HepG2 (cell line): ENCODE results near the gene ZNF30. TPM values are rescaled to one million over a fixed set of nuclear protein-coding genes. Genes with fewer than 3 reads are reported as not detected.

Source experiments
- ATAC-seq: fragments of 200-7000 bp; cut with Tn5 transposase; 3 replicates; pipeline ENCODE4 v1.9.1; 2020; ENCODE audit warnings: mild to moderate bottlenecking, moderate library complexity
- BruUV-seq: library from RNA; stranded (reverse); fragments of 400-500 nt; replicated peaks from 2 replicates; lab custom pipeline; 2021; lab: Mats Ljungman, UMichigan
- CTCF ChIA-PET: fragments of 300-600 bp; formaldehyde crosslinking; extraction: SDS; loops from one replicate; lab custom pipeline; 2021; ENCODE audit warnings: low total read pairs, inconsistent platforms, low intra/inter-chr PET ratio; lab: Yijun Ruan, JAX
- POLR2A ChIA-PET: fragments of 350-600 bp; sonication (Branson Sonifier 250); formaldehyde crosslinking; loops from one replicate; lab custom pipeline; 2020; ENCODE audit warnings: antibody characterized with exemption, inconsistent platforms; lab: Yijun Ruan, JAX
- DNase-seq: peaks from one replicate; pipeline ENCODE4 v3.0.0-alpha.2; 2015; ENCODE audit warnings: low spot score
- FAIRE-seq: peaks from 3 replicates; lab custom pipeline; 2011; peaks lifted over from hg19 to GRCh38; lab: Jason Lieb, UNC
- H2AFZ ChIP-seq: one replicate; pipeline ENCODE4 v1.6.1; 2011; ENCODE audit warnings: low read length, inconsistent platforms
- H3K27ac ChIP-seq: fragments of 300-600 bp; 3 replicates; pipeline ENCODE4 v1.8.0; 2011; ENCODE audit warnings: mixed run types, mild to moderate bottlenecking, mixed read lengths, low read length, inconsistent platforms; ENCODE audit not compliant: insufficient read depth; ENCODE audit errors: extremely low read length
- H3K27me3 ChIP-seq, 2 experiments: fragments of 200-600 bp in 1 of 2; 2 replicates in 1 of 2; 3 replicates in 1 of 2; pipeline versions ENCODE4 v1.6.0 to v1.8.0; 2011; ENCODE audit warnings: low read length in 2 of 2, mild to moderate bottlenecking in 2 of 2, moderate library complexity in 2 of 2, inconsistent platforms in 1 of 2; ENCODE audit not compliant: insufficient read depth in 2 of 2, control insufficient read depth in 1 of 2
- H3K36me3 ChIP-seq, 2 experiments: fragments of 200-600 bp in 1 of 2; replicated peaks in 1 of 2; 2 replicates in 1 of 2; 3 replicates in 1 of 2; pipeline versions ENCODE4 v1.5.1 to v1.8.0; 2011; ENCODE audit warnings: low read length in 2 of 2, inconsistent platforms in 1 of 2; ENCODE audit not compliant: insufficient read depth in 2 of 2, control insufficient read depth in 1 of 2
- H3K4me1 ChIP-seq: 2 replicates; pipeline ENCODE4 v1.5.1; 2012; ENCODE audit warnings: low read length, inconsistent platforms; ENCODE audit not compliant: insufficient read depth
- H3K4me2 ChIP-seq: 2 replicates; pipeline ENCODE4 v1.6.0; 2011; ENCODE audit warnings: low read depth, low read length, inconsistent platforms
- H3K4me3 ChIP-seq, 3 experiments: fragments of 200-600 bp in 1 of 3; sonication (generic), shearing (Covaris generic) in 1 of 3; replicated peaks in 1 of 3; 2 replicates each; pipeline ENCODE4 v1.5.1; 2011 to 2016; ENCODE audit warnings: low read length in 3 of 3, inconsistent platforms in 2 of 3, low read depth in 2 of 3, mild to moderate bottlenecking in 2 of 3, control low read depth in 1 of 3, mixed read lengths in 1 of 3; ENCODE audit not compliant: insufficient read depth in 1 of 3
- H3K79me2 ChIP-seq: one replicate; pipeline ENCODE4 v1.6.1; 2011; ENCODE audit warnings: low read length, inconsistent platforms; ENCODE audit not compliant: insufficient read depth
- H3K9ac ChIP-seq: 2 replicates; pipeline ENCODE4 v1.6.0; 2011; ENCODE audit warnings: mild to moderate bottlenecking, low read depth, low read length, inconsistent platforms; ENCODE audit not compliant: insufficient read depth
- H3K9me3 ChIP-seq: 2 replicates; pipeline ENCODE4 v1.5.1; 2012; ENCODE audit warnings: mild to moderate bottlenecking, low read length
- H4K20me1 ChIP-seq: 2 replicates; pipeline ENCODE4 v1.6.0; 2011; ENCODE audit warnings: inconsistent platforms, mild to moderate bottlenecking, low read length, moderate library complexity; ENCODE audit not compliant: insufficient read depth
- FOXK1 ChIP-seq: sonication (generic); formaldehyde crosslinking; IDR thresholded peaks from 2 replicates; pipeline ENCODE4 v1.4.0; 2020; ENCODE audit warnings: low read depth, missing genetic modification reagents, borderline replicate concordance
- MBD4 ChIP-seq: IDR thresholded peaks from 2 replicates; pipeline ENCODE4 v1.6.1; 2012; ENCODE audit warnings: low read length, inconsistent platforms, borderline replicate concordance
- MBNL3 ChIP-seq: fragments of 250-450 bp; sonication (Bioruptor Pico); conservative IDR thresholded peaks from 2 replicates; pipeline ENCODE4 v1.8.0; 2022; ENCODE audit warnings: mild to moderate bottlenecking, inconsistent platforms
- NBN ChIP-seq: fragments of 450-650 bp; conservative IDR thresholded peaks from 2 replicates; pipeline ENCODE4 v1.6.1; 2017
- PCBP2 ChIP-seq: fragments of 200-400 bp; formaldehyde crosslinking; optimal IDR thresholded peaks from 2 replicates; pipeline ENCODE3; 2018; ENCODE audit warnings: low read length, low read depth; ENCODE audit not compliant: poor library complexity, severe bottlenecking
- PHF5A ChIP-seq: IDR thresholded peaks from one replicate; pipeline ENCODE4 v1.6.1; 2018; ENCODE audit warnings: low read depth, missing genetic modification reagents; ENCODE audit not compliant: unreplicated experiment
- PREB ChIP-seq: sonication (generic); formaldehyde crosslinking; IDR thresholded peaks from 2 replicates; pipeline ENCODE4 v1.4.0; 2020; ENCODE audit warnings: missing genetic modification reagents
- RXRB ChIP-seq: IDR thresholded peaks from 2 replicates; pipeline ENCODE4 v1.6.1; 2016; ENCODE audit warnings: borderline replicate concordance, missing genetic modification reagents, missing compliant biosample characterization
- SALL2 ChIP-seq: sonication (generic); formaldehyde crosslinking; IDR thresholded peaks from 2 replicates; pipeline ENCODE4 v1.8.1; 2023; ENCODE audit warnings: mild to moderate bottlenecking, missing genetic modification reagents, inconsistent platforms
- SMAD3 ChIP-seq: sonication (generic); formaldehyde crosslinking; IDR thresholded peaks from 2 replicates; pipeline ENCODE4 v1.4.0; 2020; ENCODE audit warnings: missing genetic modification reagents
- THAP7 ChIP-seq: sonication (generic); formaldehyde crosslinking; IDR thresholded peaks from 2 replicates; pipeline ENCODE4 v1.8.1; 2023; ENCODE audit warnings: mild to moderate bottlenecking, missing genetic modification reagents
- ZFP62 ChIP-seq: sonication (generic); formaldehyde crosslinking; IDR thresholded peaks from 2 replicates; pipeline ENCODE4 v1.4.0; 2020; ENCODE audit warnings: missing genetic modification reagents
- ZHX1 ChIP-seq: sonication (generic); formaldehyde crosslinking; IDR thresholded peaks from 2 replicates; pipeline ENCODE4 v1.8.1; 2022; ENCODE audit warnings: low read depth, mild to moderate bottlenecking, missing genetic modification reagents
- ZNF12 ChIP-seq: sonication (generic); formaldehyde crosslinking; IDR thresholded peaks from 2 replicates; pipeline ENCODE4 v1.5.0; 2020; ENCODE audit warnings: missing genetic modification reagents
- ZNF317 ChIP-seq: sonication (generic); formaldehyde crosslinking; IDR thresholded peaks from 2 replicates; pipeline ENCODE4 v1.5.0; 2020; ENCODE audit warnings: mild to moderate bottlenecking, missing genetic modification reagents
- ZNF350 ChIP-seq: sonication (generic); formaldehyde crosslinking; IDR thresholded peaks from 2 replicates; pipeline ENCODE4 v1.4.0; 2020; ENCODE audit warnings: mild to moderate bottlenecking, low read depth, missing genetic modification reagents, borderline replicate concordance
- ZNF441 ChIP-seq: sonication (generic); formaldehyde crosslinking; IDR thresholded peaks from 2 replicates; pipeline ENCODE4 v1.7.0; 2021; ENCODE audit warnings: missing genetic modification reagents, borderline replicate concordance
- ZNF552 ChIP-seq: sonication (generic); formaldehyde crosslinking; IDR thresholded peaks from 2 replicates; pipeline ENCODE4 v1.9.0; 2022; ENCODE audit warnings: missing genetic modification reagents, mild to moderate bottlenecking, borderline replicate concordance
- ZNF616 ChIP-seq: sonication (generic); formaldehyde crosslinking; IDR thresholded peaks from 2 replicates; pipeline ENCODE4 v1.5.0; 2020; ENCODE audit warnings: low read depth, mild to moderate bottlenecking, missing genetic modification reagents
- WGBS: methylation state at CpG from one replicate; pipeline ENCODE4 v1.1.6; 2017; ENCODE audit warnings: low lambda C conversion rate; 5-methylcytosine and 5-hydroxymethylcytosine counted together
- in situ Hi-C: cut with HindIII; loops from 2 replicates; pipeline ENCODE4 v1.10.0; 2017; ENCODE audit warnings: low pct_unique_long_range_greater_than_20kb; ENCODE audit not compliant: extremely low pct_ligation_motif_present
- intact Hi-C: fragments of 100-400 bp; cut with micrococcal nuclease; formaldehyde crosslinking; loops from one replicate; pipeline ENCODE4 v1.10.0; 2022; ENCODE audit not compliant: unreplicated experiment
- polyA plus RNA-seq, 8 experiments: library from polyadenylated mRNA; depleted of rRNA in 3 of 8; stranded (reverse) in 7 of 8; unstranded in 1 of 8; fragments of >200 nt; fragmentation: Illumina TruSeq in 4 of 8; extraction: Trizol in 4 of 8; gene quantifications; 2 replicates each; pipeline versions ENCODE4 v1.2.1 to v1.2.3, GENCODE V29; 2011 to 2016; ENCODE audit warnings: low read depth in 4 of 8, missing spikeins in 1 of 8, mixed read lengths in 1 of 8; ENCODE audit not compliant: insufficient read depth in 1 of 8
- total RNA-seq, 5 experiments: library from RNA; depleted of rRNA; stranded (reverse); fragments of >200 nt; fragmentation: Illumina TruSeq; extraction: Trizol; gene quantifications; 2 replicates each; pipeline ENCODE4 v1.2.3, GENCODE V29; 2016; ENCODE audit warnings: low read depth in 1 of 5
- TF ChIP-seq, protein P1 (sequence below): sonication (generic); formaldehyde crosslinking; IDR thresholded peaks from 2 replicates; pipeline ENCODE4 v1.8.0; 2022; ENCODE audit warnings: mild to moderate bottlenecking, missing genetic modification reagents, moderate library complexity

ZNF30 gene
- total and polyA plus RNA-seq, 2 of the 13 experiments (the other 11 are each of a cell fraction or from before 2014, with no cell fraction given): 2.3 to 4.4 TPM

- ATAC-seq (no peak), DNase-seq (no peak), FAIRE-seq (no peak)
- H3K4me1 ChIP-seq: peaks cover 28% of the 10 kb centered on the region
- no peaks in the 10 kb centered on the region for H3K9me3 ChIP-seq
- H3K36me3 ChIP-seq: no peaks in the 10 kb centered on the region
- no peak overlapping the region for H3K4me2 ChIP-seq
- BruUV-seq: no TSS peak
- no peak overlapping the region for H3K4me3 ChIP-seq
- no peak overlapping the region for H3K27ac ChIP-seq
- intact Hi-C loops: no loop called here
- ChIA-PET CTCF (no interaction called here), POLR2A (no interaction called here)
- H3K27me3 ChIP-seq: peaks cover 0 to 12% of the 10 kb centered on the region in 2 experiments; a peak in 2 of 5 replicates
- no peak overlapping the region for H2AFZ ChIP-seq
- H3K9ac ChIP-seq: no peak overlapping the region
- no peaks in the 10 kb centered on the region for H3K79me2 ChIP-seq
- H4K20me1 ChIP-seq: no peaks in the 10 kb centered on the region
- WGBS: 100% methylated on average over 1 of the region's 1 CpG
- no peak for TF ChIP-seq PREB (CRISPR knock-in tag)
- no peak for TF ChIP-seq RXRB
- no peak for TF ChIP-seq THAP7 (CRISPR knock-in tag)
- no peak for TF ChIP-seq ZNF350
- no peak for TF ChIP-seq PCBP2
- TF ChIP-seq FOXK1: no peak
- TF ChIP-seq MBNL3: no peak
- TF ChIP-seq ZFP62 (CRISPR knock-in tag): no peak
- TF ChIP-seq ZNF12 (CRISPR knock-in tag): no peak
- no peak for TF ChIP-seq ZHX1 (CRISPR knock-in tag)
- no peak for TF ChIP-seq ZNF552 (CRISPR knock-in tag)
- no peak for TF ChIP-seq ZNF616 (CRISPR knock-in tag)
- no peak for TF ChIP-seq MBD4
- TF ChIP-seq, protein P1, sequence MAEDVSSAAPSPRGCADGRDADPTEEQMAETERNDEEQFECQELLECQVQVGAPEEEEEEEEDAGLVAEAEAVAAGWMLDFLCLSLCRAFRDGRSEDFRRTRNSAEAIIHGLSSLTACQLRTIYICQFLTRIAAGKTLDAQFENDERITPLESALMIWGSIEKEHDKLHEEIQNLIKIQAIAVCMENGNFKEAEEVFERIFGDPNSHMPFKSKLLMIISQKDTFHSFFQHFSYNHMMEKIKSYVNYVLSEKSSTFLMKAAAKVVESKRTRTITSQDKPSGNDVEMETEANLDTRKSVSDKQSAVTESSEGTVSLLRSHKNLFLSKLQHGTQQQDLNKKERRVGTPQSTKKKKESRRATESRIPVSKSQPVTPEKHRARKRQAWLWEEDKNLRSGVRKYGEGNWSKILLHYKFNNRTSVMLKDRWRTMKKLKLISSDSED (CRISPR knock-in tag): no peak
- no peak for TF ChIP-seq SALL2 (CRISPR knock-in tag)
- no peak for TF ChIP-seq SMAD3 (CRISPR knock-in tag)
- no peak for TF ChIP-seq PHF5A
- no peak for TF ChIP-seq ZNF441 (CRISPR knock-in tag)
- TF ChIP-seq NBN: no peak
- TF ChIP-seq ZNF317 (CRISPR knock-in tag): no peak
- in situ Hi-C loops: no loop called here
Measured at GRCh38 chr19:34988119-34988518, 61.4 kb downstream of the ZNF30 start.
